OCI-LY7 (cell line): Measurements from ENCODE around the gene SLC6A16. TPM values are rescaled to one million over a fixed set of nuclear protein-coding genes. Genes with fewer than 3 reads are reported as not detected.

Source experiments
- BruUV-seq: library from RNA; stranded (reverse); fragments of 400-500 nt; replicated peaks from 2 replicates; lab custom pipeline; 2021; lab: Mats Ljungman, UMichigan
- CTCF ChIA-PET: fragments of 300-600 bp; sonication (Branson Sonifier 250); formaldehyde crosslinking; loops from one replicate; lab custom pipeline; 2022; ENCODE audit warnings: antibody characterized with exemption; ENCODE audit not compliant: unreplicated experiment; lab: Charles Lee
- POLR2A ChIA-PET: fragments of 300-600 bp; sonication (Branson Sonifier 250); formaldehyde crosslinking; loops from one replicate; lab custom pipeline; 2022; ENCODE audit warnings: antibody characterized with exemption; lab: Charles Lee
- DNase-seq: peaks from one replicate; pipeline ENCODE4 v3.0.0-alpha.2; 2015; ENCODE audit warnings: low spot score
- H2AFZ ChIP-seq: fragments of 200-600 bp; sonication (generic), shearing (Covaris generic); 2 replicates; pipeline ENCODE4 v1.6.1; 2014; ENCODE audit warnings: mild to moderate bottlenecking, antibody characterized with exemption, low read length, moderate library complexity
- H3K27ac ChIP-seq: fragments of 200-600 bp; sonication (generic); 2 replicates; pipeline ENCODE4 v1.5.1; 2014; ENCODE audit warnings: mixed run types, low read depth, mild to moderate bottlenecking, moderate library complexity, low read length, inconsistent platforms; ENCODE audit not compliant: poor library complexity, severe bottlenecking
- H3K36me3 ChIP-seq: fragments of 200-600 bp; sonication (generic); 2 replicates; pipeline ENCODE4 v1.6.1; 2014; ENCODE audit warnings: mild to moderate bottlenecking, antibody characterized with exemption, low read length, moderate library complexity, mixed read lengths; ENCODE audit not compliant: insufficient read depth
- H3K4me1 ChIP-seq: fragments of 200-600 bp; sonication (generic); 2 replicates; pipeline ENCODE4 v1.5.1; 2014; ENCODE audit warnings: mild to moderate bottlenecking, low read length; ENCODE audit not compliant: insufficient read depth, poor library complexity, severe bottlenecking
- H3K4me2 ChIP-seq: fragments of 200-600 bp; sonication (generic); 2 replicates; pipeline ENCODE4 v1.6.1; 2014; ENCODE audit warnings: mild to moderate bottlenecking, low read length
- H3K4me3 ChIP-seq: fragments of 200-600 bp; sonication (generic); 2 replicates; pipeline ENCODE4 v1.5.1; 2014; ENCODE audit warnings: mild to moderate bottlenecking, low read depth, low read length; ENCODE audit not compliant: poor library complexity, severe bottlenecking
- H3K79me2 ChIP-seq: fragments of 200-600 bp; sonication (generic); 2 replicates; pipeline ENCODE4 v1.6.1; 2016; ENCODE audit warnings: low read depth, mild to moderate bottlenecking, low read length, moderate library complexity, mixed read lengths; ENCODE audit not compliant: insufficient read depth
- H3K9me2 ChIP-seq: fragments of 200-600 bp; sonication (generic); 2 replicates; pipeline ENCODE4 v1.6.1; 2016; ENCODE audit warnings: mild to moderate bottlenecking, low read length, mixed read lengths; ENCODE audit not compliant: insufficient read depth
- H3K9me3 ChIP-seq: fragments of 200-600 bp; sonication (generic); 2 replicates; pipeline ENCODE4 v1.6.1; 2014; ENCODE audit warnings: mild to moderate bottlenecking, mixed run types, low read length, mixed read lengths
- H4K20me1 ChIP-seq: fragments of 200-600 bp; sonication (generic); 2 replicates; pipeline ENCODE4 v1.6.1; 2014; ENCODE audit warnings: mild to moderate bottlenecking, antibody characterized with exemption, low read length, moderate library complexity, mixed read lengths; ENCODE audit not compliant: insufficient read depth
- CTCF ChIP-seq: fragments of 200-600 bp; sonication (generic); conservative IDR thresholded peaks from 2 replicates; pipeline ENCODE4 v1.5.1; 2014; ENCODE audit warnings: mild to moderate bottlenecking, antibody characterized with exemption, low read length, moderate library complexity, mixed read lengths
- EZH2phosphoT487 ChIP-seq: fragments of 200-600 bp; sonication (generic); IDR thresholded peaks from 2 replicates; pipeline ENCODE4 v1.6.1; 2018; ENCODE audit warnings: low read depth, borderline replicate concordance, mild to moderate bottlenecking, mixed run types, antibody characterized with exemption, low read length, moderate library complexity, mixed read lengths
- intact Hi-C: fragments of 100-400 bp; cut with micrococcal nuclease; formaldehyde crosslinking; loops from one replicate; pipeline ENCODE4 v1.10.0; 2022; ENCODE audit not compliant: unreplicated experiment
- total RNA-seq, 2 experiments: library from RNA; depleted of rRNA in 1 of 2; stranded (reverse); fragments of >200 nt in 1 of 2; shearing (Covaris generic) in 1 of 2; gene quantifications; 2 replicates each; pipeline ENCODE4 v1.2.3, GENCODE V29; 2014 to 2022

The SLC6A16 gene
- total RNA-seq, 2 experiments from 2014 or later, result 2.8 to 15.8 TPM

GRCh38 chr19:49362929-49363267, 37.9 kb upstream of the SLC6A16 start:
- Histone ChIP-seq H3K4me2 (peak overlapping the region; percentile 77), H2AFZ (peak overlapping the region; percentile 88; the same call in 1 of the 2 replicates), H3K36me3 (no peaks in the 10 kb centered on the region), H3K4me1 (peaks cover 57% of the 10 kb centered on the region), H3K4me3 (peak overlapping the region; percentile 55), H3K79me2 (no peaks in the 10 kb centered on the region), H4K20me1 (no peaks in the 10 kb centered on the region), H3K9me3 (no peaks in the 10 kb centered on the region), H3K9me2 (no peaks in the 10 kb centered on the region), H3K27ac (peak overlapping the region; percentile 8)
- ChIA-PET POLR2A (interaction anchor here (1.4 kb wide), 1 partner anchor 32 kb away, joined by 4 read pairs; no protein-coding TSS in a partner anchor), CTCF (no interaction called here)
- intact Hi-C loops, result no loop called here
- peak; percentile 42 for DNase-seq
- BruUV-seq, result no TSS peak
- TF ChIP-seq EZH2phosphoT487 (no peak), CTCF (no peak)

- Histone ChIP-seq H3K36me3 (no peaks in the 10 kb centered on the region), H3K27ac (peak within 1 kb of the TSS; percentile 48), H3K79me2 (no peaks in the 10 kb centered on the region), H4K20me1 (no peaks in the 10 kb centered on the region), H3K4me1 (peaks cover 58% of the 10 kb centered on the region), H3K4me2 (peak within 1 kb of the TSS; percentile 77), H2AFZ (peak within 1 kb of the TSS; percentile 88), H3K9me3 (no peaks in the 10 kb centered on the region), H3K4me3 (peak within 1 kb of the TSS; percentile 55), H3K9me2 (no peaks in the 10 kb centered on the region)
- ChIA-PET CTCF (no interaction called here), POLR2A (interaction anchor here (1.4 kb wide), 1 partner anchor 31 kb away, joined by 4 read pairs; no protein-coding TSS in a partner anchor)
- intact Hi-C loops, result no loop called here
- DNase-seq, result no peak
- BruUV-seq, result no TSS peak
- TF ChIP-seq EZH2phosphoT487 (no peak), CTCF (no peak)
Observed at GRCh38 chr19:49362048-49362928, 37.3 kb upstream of the SLC6A16 start, which contains the start of gene TEAD2. Gene TEAD2, minus strand, starts transcription at chr19:49362416. Its CDS starts 2,341 bp downstream, at chr19:49360075.
